Suprapubic skin (tissue), 4 donors: ENCODE results near the gene TM9SF4. TPM values are rescaled to one million over a fixed set of nuclear protein-coding genes. Genes with fewer than 3 reads are reported as not detected.

Experiments used
- DNase-seq, 2 donors: peaks; one replicate each; pipeline ENCODE4 v3.0.0-alpha.2; 2019; ENCODE audit warnings: low spot score in 2 of 2
- H3K27ac ChIP-seq: fragments of 200-600 bp; sonication (generic); one replicate; pipeline ENCODE4 v1.5.1; 2019
- H3K27me3 ChIP-seq: fragments of 200-600 bp; sonication (generic); one replicate; pipeline ENCODE4 v1.5.1; 2019
- H3K36me3 ChIP-seq: fragments of 200-600 bp; sonication (generic); one replicate; pipeline ENCODE4 v1.5.1; 2019
- H3K4me1 ChIP-seq: fragments of 200-600 bp; sonication (generic); one replicate; pipeline ENCODE4 v1.5.1; 2019
- H3K4me3 ChIP-seq: fragments of 200-600 bp; sonication (generic); one replicate; pipeline ENCODE4 v1.5.1; 2019; ENCODE audit warnings: mild to moderate bottlenecking
- H3K9me3 ChIP-seq: fragments of 200-600 bp; sonication (generic); one replicate; pipeline ENCODE4 v1.5.1; 2019
- EP300 ChIP-seq: sonication (generic); formaldehyde crosslinking; IDR thresholded peaks from one replicate; pipeline ENCODE4 v1.6.1; 2017; ENCODE audit warnings: antibody characterized with exemption
- POLR2A ChIP-seq, 2 donors: fragments of 450-650 bp; IDR thresholded peaks; one replicate each; pipeline ENCODE4 v1.6.1; 2017; ENCODE audit warnings: antibody characterized with exemption in 2 of 2, mild to moderate bottlenecking in 2 of 2, moderate library complexity in 2 of 2
- POLR2AphosphoS5 ChIP-seq, 3 donors: sonication (generic); formaldehyde crosslinking; IDR thresholded peaks; one replicate each; pipeline ENCODE4 v1.6.1; 2017; ENCODE audit warnings: antibody characterized with exemption in 3 of 3
- WGBS: methylation state at CpG from one replicate; pipeline ENCODE4 v1.1.5; 2018; 5-methylcytosine and 5-hydroxymethylcytosine counted together
- total RNA-seq, 4 donors: library from RNA; depleted of rRNA; stranded (reverse); fragments of >200 nt; gene quantifications; one replicate each; pipeline ENCODE4 v1.1.0, GENCODE V29; 2016
- TF ChIP-seq, protein P1 (sequence below), 2 donors: fragments of 200-600 bp in 1 of 2; fragments of 450-650 bp in 1 of 2; sonication (generic) in 1 of 2; IDR thresholded peaks; one replicate each; pipeline ENCODE4 v1.5.1; 2016 to 2019; ENCODE audit warnings: antibody characterized with exemption in 2 of 2, mild to moderate bottlenecking in 1 of 2, moderate library complexity in 1 of 2

Gene TM9SF4
- total RNA-seq, 4 donors from 2014 or later: 45.5 to 54.9 (median 51.6) TPM

DNA sequence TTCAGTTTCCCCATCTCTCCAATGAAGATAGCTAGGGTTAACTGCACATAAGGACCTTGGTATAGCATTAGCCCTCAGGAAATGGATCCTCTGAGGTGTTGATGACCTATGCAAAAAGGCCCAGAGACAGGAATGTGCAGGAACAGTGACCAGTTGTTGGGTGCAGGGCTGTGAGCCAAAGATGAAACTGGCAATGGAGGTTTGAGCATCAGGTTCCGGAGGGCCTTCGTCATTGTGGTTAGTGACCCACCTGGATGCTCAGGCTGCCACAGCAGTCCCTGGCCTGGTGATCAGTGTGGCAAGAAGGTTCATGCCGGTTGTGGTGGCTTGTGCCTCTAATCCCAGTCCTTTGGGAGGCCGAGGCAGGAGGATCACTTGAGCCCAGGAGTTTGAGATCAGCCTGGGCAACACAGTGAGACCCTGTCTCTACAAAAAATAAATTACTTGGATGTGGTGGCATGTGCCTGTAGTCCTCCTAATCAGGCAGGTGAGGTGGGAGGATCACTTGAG is 43.7 kb downstream of the TM9SF4 start:
- Histone ChIP-seq H3K36me3 (peaks cover 71% of the 10 kb centered on the region), H3K27ac (no peak overlapping the region), H3K27me3 (no peaks in the 10 kb centered on the region), H3K4me1 (peaks cover 13% of the 10 kb centered on the region), H3K4me3 (no peak overlapping the region), H3K9me3 (no peaks in the 10 kb centered on the region)
- peak in 1 of 2 donors; percentile 71 for DNase-seq
- 100% methylated on average over 2 of the region's 4 CpGs for WGBS
- no peak for TF ChIP-seq POLR2AphosphoS5 (IDR thresholded peaks at IDR 0.05)
- no peak for TF ChIP-seq POLR2A (IDR thresholded peaks at IDR 0.05)
- no peak for TF ChIP-seq EP300
- TF ChIP-seq, protein P1, sequence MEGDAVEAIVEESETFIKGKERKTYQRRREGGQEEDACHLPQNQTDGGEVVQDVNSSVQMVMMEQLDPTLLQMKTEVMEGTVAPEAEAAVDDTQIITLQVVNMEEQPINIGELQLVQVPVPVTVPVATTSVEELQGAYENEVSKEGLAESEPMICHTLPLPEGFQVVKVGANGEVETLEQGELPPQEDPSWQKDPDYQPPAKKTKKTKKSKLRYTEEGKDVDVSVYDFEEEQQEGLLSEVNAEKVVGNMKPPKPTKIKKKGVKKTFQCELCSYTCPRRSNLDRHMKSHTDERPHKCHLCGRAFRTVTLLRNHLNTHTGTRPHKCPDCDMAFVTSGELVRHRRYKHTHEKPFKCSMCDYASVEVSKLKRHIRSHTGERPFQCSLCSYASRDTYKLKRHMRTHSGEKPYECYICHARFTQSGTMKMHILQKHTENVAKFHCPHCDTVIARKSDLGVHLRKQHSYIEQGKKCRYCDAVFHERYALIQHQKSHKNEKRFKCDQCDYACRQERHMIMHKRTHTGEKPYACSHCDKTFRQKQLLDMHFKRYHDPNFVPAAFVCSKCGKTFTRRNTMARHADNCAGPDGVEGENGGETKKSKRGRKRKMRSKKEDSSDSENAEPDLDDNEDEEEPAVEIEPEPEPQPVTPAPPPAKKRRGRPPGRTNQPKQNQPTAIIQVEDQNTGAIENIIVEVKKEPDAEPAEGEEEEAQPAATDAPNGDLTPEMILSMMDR (IDR thresholded peaks at IDR 0.05): no peak

- Histone ChIP-seq H3K9me3 (no peaks in the 10 kb centered on the region), H3K27ac (no peak overlapping the region), H3K36me3 (peaks cover 71% of the 10 kb centered on the region), H3K4me1 (peaks cover 13% of the 10 kb centered on the region), H3K27me3 (no peaks in the 10 kb centered on the region), H3K4me3 (no peak overlapping the region)
- peak in 1 of 2 donors; percentile 52 for DNase-seq
- 95% methylated on average over 5 of the region's 5 CpGs for WGBS
- no peak for TF ChIP-seq POLR2A (IDR thresholded peaks at IDR 0.05)
- TF ChIP-seq, protein P1 (IDR thresholded peaks at IDR 0.05): no peak
- no peak for TF ChIP-seq EP300
- no peak for TF ChIP-seq POLR2AphosphoS5 (IDR thresholded peaks at IDR 0.05)
Measured at GRCh38 chr20:32153771-32154170, 44.3 kb downstream of the TM9SF4 start.

DNA sequence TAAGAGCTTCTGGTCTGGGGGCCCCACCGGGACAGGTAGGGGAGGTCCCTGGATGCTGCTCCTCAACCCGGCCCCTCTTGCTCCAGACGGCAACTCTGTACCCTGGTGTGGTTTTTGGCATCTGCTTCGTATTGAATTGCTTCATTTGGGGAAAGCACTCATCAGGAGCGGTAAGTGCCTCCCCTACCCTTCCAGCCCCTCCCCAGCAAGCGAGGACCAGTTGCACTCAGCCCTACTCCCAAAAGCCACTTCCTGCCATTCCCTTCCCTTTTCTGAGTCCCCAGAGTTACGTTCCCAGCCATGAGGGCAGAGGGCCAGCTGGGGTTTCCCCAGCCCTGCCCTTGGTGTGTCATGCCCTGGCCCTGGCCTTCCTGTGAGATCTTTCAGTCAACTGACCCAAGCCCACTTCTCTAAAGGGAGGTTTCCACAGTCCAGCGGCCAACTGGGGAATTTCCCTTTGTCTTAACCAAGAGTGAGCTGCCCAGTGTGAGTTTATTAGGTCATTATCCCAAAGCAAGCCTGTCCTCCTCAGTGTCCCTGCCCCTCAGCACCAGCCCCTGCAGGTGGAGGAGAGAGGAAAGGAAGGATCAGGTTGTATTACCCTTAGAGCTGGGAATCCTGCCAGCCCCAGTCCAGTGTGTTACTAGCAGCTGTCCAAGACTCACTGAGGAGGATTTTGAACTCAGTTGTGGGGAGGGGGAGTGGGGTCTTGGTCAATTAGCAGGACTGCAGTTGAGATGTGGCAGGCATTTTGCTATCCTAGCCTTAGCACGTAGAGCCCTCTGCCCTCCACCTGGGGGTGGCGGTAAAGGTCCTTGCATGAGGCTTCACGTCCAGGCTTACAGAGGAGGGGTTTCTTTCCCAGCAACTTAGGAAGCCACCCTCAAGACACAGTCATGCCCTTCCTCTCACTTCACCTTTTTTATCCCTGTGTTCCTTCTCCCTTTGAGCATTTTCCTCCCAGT is 45.8 kb downstream of the TM9SF4 start:
- Histone ChIP-seq H3K27ac (no peak overlapping the region), H3K27me3 (no peaks in the 10 kb centered on the region), H3K9me3 (no peaks in the 10 kb centered on the region), H3K4me1 (peaks cover 13% of the 10 kb centered on the region), H3K36me3 (peaks cover 71% of the 10 kb centered on the region), H3K4me3 (no peak overlapping the region)
- no peak for TF ChIP-seq POLR2AphosphoS5 (IDR thresholded peaks at IDR 0.05)
- TF ChIP-seq, protein P1 (IDR thresholded peaks at IDR 0.05): peak in 1 of 2 donors; percentile 9
- WGBS: 50% methylated on average over 11 of the region's 11 CpGs
- DNase-seq: peak; percentile 87 to 89

- no peaks in the 10 kb centered on the region for H3K27me3 ChIP-seq
- DNase-seq: no peak
- H3K9me3 ChIP-seq: no peaks in the 10 kb centered on the region
- peaks cover 70% of the 10 kb centered on the region for H3K36me3 ChIP-seq
- 96% methylated on average over 14 of the region's 14 CpGs for WGBS
- TF ChIP-seq, protein P1 (IDR thresholded peaks at IDR 0.05): no peak
- no peak for TF ChIP-seq EP300
- no peak overlapping the region for H3K27ac ChIP-seq
- no peak overlapping the region for H3K4me3 ChIP-seq
- H3K4me1 ChIP-seq: peaks cover 13% of the 10 kb centered on the region
Measured at GRCh38 chr20:32157611-32158010, 48.1 kb downstream of the TM9SF4 start.

- Histone ChIP-seq H3K27ac (no peak overlapping the region), H3K4me3 (no peak overlapping the region), H3K36me3 (peaks cover 70% of the 10 kb centered on the region), H3K9me3 (no peaks in the 10 kb centered on the region), H3K27me3 (no peaks in the 10 kb centered on the region), H3K4me1 (peaks cover 13% of the 10 kb centered on the region)
- WGBS: 97% methylated on average over 11 of the region's 11 CpGs
- DNase-seq: no peak
- no peak for TF ChIP-seq POLR2A (IDR thresholded peaks at IDR 0.05)
- no peak for TF ChIP-seq EP300
Measured at GRCh38 chr20:32158351-32158750, 48.8 kb downstream of the TM9SF4 start.
